RWPE1 (cell line): Measurements from ENCODE around the gene RETREG3.

ENCODE experiments used
- CTCF ChIA-PET: fragments of 350-600 bp; sonication (Branson Sonifier 250); formaldehyde crosslinking; extraction: SDS; loops from one replicate; lab custom pipeline; 2021; lab: Yijun Ruan, JAX
- POLR2A ChIA-PET: fragments of 400-600 bp; formaldehyde crosslinking; extraction: SDS; loops from one replicate; lab custom pipeline; 2020; ENCODE audit warnings: antibody characterized with exemption; ENCODE audit not compliant: low non-redundant PET; lab: Yijun Ruan, JAX
- DNase-seq: peaks from one replicate; pipeline ENCODE4 v3.0.0; 2012; ENCODE audit warnings: low spot score
- H3K27ac ChIP-seq: fragments of 450-650 bp; 2 replicates; pipeline ENCODE4 v1.5.1; 2017
- CTCF ChIP-seq: fragments of 450-650 bp; conservative IDR thresholded peaks from 2 replicates; pipeline ENCODE4 v1.5.1; 2017; ENCODE audit warnings: low read depth, mild to moderate bottlenecking

RETREG3 gene

GRCh38 chr17:42612013-42612412 lies 2.8 kb upstream of the RETREG3 start:
- peak overlapping the region; percentile 29; the same call in 1 of the 2 replicates for H3K27ac ChIP-seq
- no peak for DNase-seq
- ChIA-PET POLR2A (no interaction called here), CTCF (no interaction called here)
- no peak for TF ChIP-seq CTCF

- DNase-seq: peak; percentile 31
- H3K27ac ChIP-seq: peak overlapping the region; percentile 93
- POLR2A ChIA-PET: interaction anchor here (1.2 to 2.3 kb wide), 4 partner anchors 8 to 67 kb away, joined by 3 to 9 read pairs (median 4); partner anchors contain the start of gene PSMC3IP
- CTCF ChIA-PET: interaction anchor here (1.7 to 2.4 kb wide), 2 partner anchors 8 to 70 kb away, joined by 7 to 11 read pairs; no protein-coding TSS in a partner anchor
These were observed 934 bp upstream of the RETREG3 start for GRCh38 chr17:42609814-42610801.

GRCh38 chr17:42608305-42609181 lies 631 bp downstream of the RETREG3 start:
- TF ChIP-seq CTCF: no peak
- ChIA-PET POLR2A (interaction anchor here (0.6 to 2.3 kb wide), 4 partner anchors 10 to 85 kb away, joined by 3 to 9 read pairs (median 4); partner anchors contain the start of gene PSMC3IP), CTCF (interaction anchor here (0.6 to 2.4 kb wide), 10 partner anchors 10 to 155 kb away, joined by 3 to 16 read pairs (median 4); partner anchors contain the start of gene PLEKHH3)
- DNase-seq: no peak
- H3K27ac ChIP-seq: peak overlapping the region; percentile 93

- TF ChIP-seq CTCF: no peak
- POLR2A ChIA-PET: interaction anchor here (2.3 kb wide), 1 partner anchor 30 kb away, joined by 6 read pairs; the partner anchor contains the start of gene PSMC3IP
- CTCF ChIA-PET: interaction anchor here (0.8 to 2.4 kb wide), 5 partner anchors 9 to 78 kb away, joined by 3 to 16 read pairs (median 7); no protein-coding TSS in a partner anchor
- no peak for DNase-seq
- peak overlapping the region; percentile 37; the same call in 1 of the 2 replicates for H3K27ac ChIP-seq
These were observed 1.4 kb downstream of the RETREG3 start for GRCh38 chr17:42607769-42608168.

- no peak overlapping the region for H3K27ac ChIP-seq
- CTCF ChIA-PET: no interaction called here
- POLR2A ChIA-PET: no interaction called here
These were observed 5.9 kb downstream of the RETREG3 start for GRCh38 chr17:42603318-42603717.

More at GRCh38 chr17:42603318-42603717, 5.9 kb downstream of the RETREG3 start:
- no peak for TF ChIP-seq CTCF
- DNase-seq: no peak
